ENCODE measurements around the gene APOD. TPM values are rescaled to one million over a fixed set of nuclear protein-coding genes. Genes with fewer than 3 reads are reported as not detected.

The APOD gene
- total and polyA plus RNA-seq, 10 of the 15 experiments (the other 5 are each of a cell fraction or from before 2014, with no cell fraction given): 0.06 to 0.77 (median 0.47) TPM; not detected in 3

- TF ChIP-seq ZNF622 (IDR thresholded peaks at IDR 0.05) (no peak), ELK1 (IDR thresholded peaks at IDR 0.05; ENCODE audit: low read depth, low read length) (no peak), NR2C2 (IDR thresholded peaks at IDR 0.05; ENCODE audit: borderline replicate concordance, control insufficient read depth, insufficient read length, low read depth) (no peak), IRF4 (IDR thresholded peaks at IDR 0.05; ENCODE audit: low read depth, low read length) (no peak), RB1 (IDR thresholded peaks at IDR 0.05; ENCODE audit: borderline replicate concordance) (no peak), ZNF217 (IDR thresholded peaks at IDR 0.05) (no peak), NBN (IDR thresholded peaks at IDR 0.05) (no peak), ZZZ3 (IDR thresholded peaks at IDR 0.05; ENCODE audit: control insufficient read depth, insufficient read length, low read depth) (no peak), USF1 (IDR thresholded peaks at IDR 0.05; ENCODE audit: borderline replicate concordance, extremely low read length, insufficient read depth, low read depth, low read length) (no peak), PAX5 (IDR thresholded peaks at IDR 0.05; ENCODE audit: borderline replicate concordance, low read depth, low read length) (no peak)
- no peak overlapping the region for H2AFZ ChIP-seq (ENCODE audit: control insufficient read depth, low read depth, low read length)
- H3K4me2 ChIP-seq (ENCODE audit: control insufficient read depth, insufficient read depth): no peak overlapping the region
- ChIA-PET SMC1A (ENCODE audit: uncharacterized antibody, unreplicated experiment) (interaction anchor here (0.7 to 5.8 kb wide), 6 partner anchors 9 to 254 kb away, joined by 4 to 66 read pairs (median 11); partner anchors contain the start of gene XXYLT1), RAD21 (ENCODE audit: unreplicated experiment) (interaction anchor here (0.8 to 5.5 kb wide), 3 partner anchors 18 to 254 kb away, joined by 3 to 84 read pairs (median 4); partner anchors contain the start of gene XXYLT1), POLR2A (interaction anchor here (0.5 kb wide), 1 partner anchor 13 kb away, joined by 3 read pairs; no protein-coding TSS in a partner anchor), CTCF (interaction anchor here (0.7 to 10.1 kb wide), 5 partner anchors 13 to 254 kb away, joined by 3 to 179 read pairs (median 6); partner anchors contain the start of gene XXYLT1)
- peaks cover 4 to 28% of the 10 kb centered on the region in 2 experiments for H3K36me3 ChIP-seq (ENCODE audit: control insufficient read depth in 2 of 2, insufficient read depth in 2 of 2, low read length in 1 of 2)
- no peaks in the 10 kb centered on the region for H4K20me1 ChIP-seq (ENCODE audit: control insufficient read depth, insufficient read depth)
- intact Hi-C loops (cut with micrococcal nuclease; ENCODE audit: unreplicated experiment) (loop anchor here (5.0 kb wide), 1 partner anchor 842 kb away; no protein-coding TSS in a partner anchor), in situ Hi-C loops (cut with MboI) (loop anchor here (10.0 kb wide), 1 partner anchor 250 kb away; the partner anchor contains the start of gene XXYLT1)
- no peak overlapping the region for H3K9ac ChIP-seq (ENCODE audit: control insufficient read depth, insufficient read depth, low read length)
- no TSS peak for BruUV-seq (replicated peaks)
- no peaks in the 10 kb centered on the region for H3K4me1 ChIP-seq (ENCODE audit: control insufficient read depth, insufficient read depth, low read length)
- 89% methylated on average over 14 of the region's 14 CpGs for WGBS (ENCODE audit: insufficient coverage, insufficient replicate concordance, low lambda C conversion rate, missing lambda C conversion rate)
- peaks cover 2% of the 10 kb centered on the region; the same call in 1 of the 2 replicates for H3K79me2 ChIP-seq (ENCODE audit: control insufficient read depth, insufficient read depth, low read length)
- H3K9me3 ChIP-seq (replicated peaks; ENCODE audit: control insufficient read depth, insufficient read depth, low read length): no peaks in the 10 kb centered on the region
- H3K27ac ChIP-seq (ENCODE audit: control insufficient read depth, insufficient read depth): no peak overlapping the region
- no peaks in the 10 kb centered on the region for H3K27me3 ChIP-seq (replicated peaks in 1 of 2; ENCODE audit: control insufficient read depth in 2 of 2, insufficient read depth in 2 of 2, low read length in 1 of 2)
- no peak for ATAC-seq
- FAIRE-seq: no peak
- no peak overlapping the region for H3K4me3 ChIP-seq
- no peak for DNase-seq (ENCODE audit: low read depth, low spot score)
These were observed 59.4 kb downstream of the APOD start for GRCh38 chr3:195524171-195524896.

Measured in GM12878 (cell line).